ENCODE measurements around the gene DNASE2B. TPM values are rescaled to one million over a fixed set of nuclear protein-coding genes. Genes with fewer than 3 reads are reported as not detected.

Gene DNASE2B
- polyA plus RNA-seq, 1 donor from 2014 or later, result 27.9 TPM

DNA sequence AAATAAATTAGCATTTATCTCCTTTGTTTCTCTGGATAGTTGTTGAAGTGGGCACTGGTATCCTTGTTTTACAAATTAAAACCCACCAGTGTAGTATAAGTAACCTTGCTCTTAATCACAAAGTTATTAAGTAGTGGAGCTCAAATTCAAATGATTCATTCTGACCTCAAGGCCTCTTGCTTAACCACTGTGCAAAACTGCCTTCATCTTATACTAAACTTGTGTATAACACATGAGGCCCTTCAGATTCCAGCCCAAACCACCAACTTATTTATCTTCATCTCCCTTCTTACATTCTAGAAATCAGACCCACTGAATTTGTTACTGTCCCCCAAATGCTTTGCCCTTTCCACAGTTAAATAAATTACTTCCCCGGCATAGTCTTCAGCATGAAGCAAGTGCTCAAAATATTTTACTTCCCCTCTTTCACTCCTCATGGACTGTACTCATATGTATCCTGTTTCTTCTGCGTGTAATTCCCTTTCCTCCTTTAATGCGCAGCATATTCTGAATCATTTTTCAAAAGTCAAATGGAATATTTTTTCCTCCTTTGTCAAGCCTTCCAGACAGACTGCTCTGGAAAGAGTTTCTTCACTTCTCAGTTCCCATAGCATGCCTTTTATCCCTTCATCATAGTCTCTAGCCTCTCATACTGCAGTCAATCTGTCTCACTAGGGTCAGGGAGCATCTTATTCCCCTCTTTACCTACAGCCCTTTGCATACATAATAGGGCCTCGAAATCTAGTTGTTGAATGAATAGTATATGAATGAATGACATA, 19.0 kb upstream of the DNASE2B start:
- Histone ChIP-seq H3K4me3 (ENCODE audit: low read length) (no peak overlapping the region), H2AFZ (ENCODE audit: low read depth, low read length) (no peak overlapping the region), H4K20me1 (ENCODE audit: insufficient read depth) (no peaks in the 10 kb centered on the region), H3F3A (ENCODE audit: insufficient read depth, low read length, poor library complexity, severe bottlenecking) (no peaks in the 10 kb centered on the region), H3K9me3 (ENCODE audit: low read length) (no peaks in the 10 kb centered on the region), H3K27me3 (ENCODE audit: insufficient read depth, low read depth, low read length) (no peaks in the 10 kb centered on the region), H3K9ac (ENCODE audit: low read length) (no peak overlapping the region), H3K4me2 (ENCODE audit: low read length) (no peak overlapping the region), H3K36me3 (ENCODE audit: insufficient read depth, low read length) (no peaks in the 10 kb centered on the region), H3K79me2 (replicated peaks; ENCODE audit: insufficient read depth, low read length) (no peaks in the 10 kb centered on the region), H3K9me2 (ENCODE audit: insufficient read depth, low read length) (no peaks in the 10 kb centered on the region), H3K27ac (ENCODE audit: low read length) (no peak overlapping the region)
- TF ChIP-seq TAF1 (IDR thresholded peaks at IDR 0.05; ENCODE audit: low read depth) (no peak), EP300 (conservative IDR thresholded peaks at IDR 0.05; ENCODE audit: poor library complexity, severe bottlenecking) (no peak), MXI1 (conservative IDR thresholded peaks at IDR 0.05; ENCODE audit: poor library complexity, severe bottlenecking) (no peak), RAD21 (conservative IDR thresholded peaks at IDR 0.05) (no peak), POLR2AphosphoS5 (IDR thresholded peaks at IDR 0.05) (no peak), EZH2 (IDR thresholded peaks at IDR 0.05; ENCODE audit: borderline replicate concordance, insufficient read depth, low read length, poor library complexity, severe bottlenecking) (no peak), SMC3 (conservative IDR thresholded peaks at IDR 0.05; ENCODE audit: poor library complexity) (no peak), REST (IDR thresholded peaks at IDR 0.05; ENCODE audit: borderline replicate concordance) (no peak), CTCF (IDR thresholded peaks at IDR 0.05; ENCODE audit: poor library complexity, severe bottlenecking) (no peak)

- Histone ChIP-seq H4K20me1 (ENCODE audit: insufficient read depth) (no peaks in the 10 kb centered on the region), H3K4me3 (ENCODE audit: low read length) (no peak overlapping the region), H3K27ac (ENCODE audit: low read length) (no peak overlapping the region), H3K36me3 (ENCODE audit: insufficient read depth, low read length) (no peaks in the 10 kb centered on the region), H3K9ac (ENCODE audit: low read length) (no peak overlapping the region), H3F3A (ENCODE audit: insufficient read depth, low read length, poor library complexity, severe bottlenecking) (no peaks in the 10 kb centered on the region), H3K27me3 (ENCODE audit: insufficient read depth, low read depth, low read length) (no peaks in the 10 kb centered on the region), H3K9me3 (ENCODE audit: low read length) (no peaks in the 10 kb centered on the region), H2AFZ (ENCODE audit: low read depth, low read length) (no peak overlapping the region), H3K79me2 (replicated peaks; ENCODE audit: insufficient read depth, low read length) (no peaks in the 10 kb centered on the region), H3K9me2 (ENCODE audit: insufficient read depth, low read length) (no peaks in the 10 kb centered on the region), H3K4me2 (ENCODE audit: low read length) (no peak overlapping the region)
- TF ChIP-seq REST (IDR thresholded peaks at IDR 0.05; ENCODE audit: borderline replicate concordance), result no peak
Observed at GRCh38 chr1:84379917-84380180, 18.4 kb upstream of the DNASE2B start.
